ENCODE data around the gene IVD. TPM values are rescaled to one million over a fixed set of nuclear protein-coding genes. Genes with fewer than 3 reads are reported as not detected.
A peak's percentile ranks its signal among the peaks of the same experiment; 100 is the strongest.

IVD gene
- total and polyA plus RNA-seq, 2 donors (not counting 1 experiment from before 2014, with no cell fraction given), result 41.7 to 106 TPM

DNA sequence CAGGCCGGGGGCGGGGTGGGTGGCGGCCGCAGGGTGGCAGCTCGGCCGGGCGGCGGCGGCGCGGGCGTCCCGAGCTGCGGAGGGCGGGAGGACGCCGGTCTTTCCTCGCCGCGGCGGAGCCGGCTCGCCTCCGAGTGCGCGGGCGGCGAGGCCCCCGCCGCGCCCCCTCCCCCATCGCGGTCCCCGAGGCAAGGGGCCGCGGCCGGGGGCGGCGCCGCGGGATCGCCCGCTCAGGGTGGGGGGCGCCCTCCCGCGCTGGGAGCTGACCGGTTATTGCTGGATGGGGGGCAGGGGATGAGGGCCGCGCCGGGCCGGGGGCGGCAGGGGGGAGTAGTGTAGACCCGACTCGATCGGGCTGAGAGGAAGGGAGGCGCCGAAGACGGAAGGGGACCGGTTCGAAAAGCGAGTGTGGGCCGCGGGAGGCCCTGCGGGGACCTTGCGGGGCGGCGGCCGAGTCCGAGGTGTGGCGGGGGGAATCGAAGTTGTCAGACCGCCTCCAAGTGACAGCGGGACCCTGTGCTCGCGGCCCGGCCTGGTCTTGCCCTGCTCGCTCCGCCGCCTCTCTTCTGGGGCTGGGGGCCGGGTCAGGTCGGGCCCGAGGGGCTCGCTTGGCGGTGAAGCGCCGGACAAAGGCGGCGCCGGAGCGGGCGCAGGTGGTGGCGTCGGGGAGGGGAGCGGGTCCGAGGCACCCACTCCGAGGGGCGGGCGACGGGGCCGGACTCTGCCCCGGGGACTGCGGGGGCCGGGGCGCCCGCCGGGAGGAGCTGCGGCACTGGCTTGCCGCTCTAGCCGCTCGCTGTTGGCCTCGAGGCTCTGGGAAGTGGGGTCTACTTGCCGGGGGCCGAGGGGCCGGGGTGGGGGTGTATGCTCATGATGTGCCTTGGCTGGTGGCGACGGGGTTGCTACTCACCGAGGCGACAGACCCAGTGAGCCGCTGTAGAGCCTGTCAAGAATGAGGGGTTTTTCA lies 36.3 kb downstream of the IVD start:
- H4K20me1 ChIP-seq (ENCODE audit: control insufficient read depth, insufficient read depth, low read length, poor library complexity, severe bottlenecking), result peaks cover 53% of the 10 kb centered on the region
- H3K4me2 ChIP-seq (replicated peaks; ENCODE audit: low read depth, low read length, poor library complexity, severe bottlenecking), result peak overlapping the region; percentile 99
- peak overlapping the region; percentile 90 for H3K4me3 Mint-ChIP-seq
- H3K9me3 Mint-ChIP-seq (ENCODE audit: insufficient read depth), result no peaks in the 10 kb centered on the region
- H3K36me3 ChIP-seq (replicated peaks in 1 of 2; ENCODE audit: control extremely low read depth in 1 of 2, control insufficient read depth in 1 of 2, extremely low read depth in 1 of 2, insufficient read depth in 2 of 2, low read length in 1 of 2), result peaks cover 0 to 4% of the 10 kb centered on the region in 2 experiments
- ChIA-PET CTCF (interaction anchor here (1.0 to 1.4 kb wide), 4 partner anchors 8 to 253 kb away, joined by 3 to 4 read pairs (median 4); no protein-coding TSS in a partner anchor), POLR2A (interaction anchor here (0.6 kb wide), 1 partner anchor 1496 kb away, joined by 5 read pairs; no protein-coding TSS in a partner anchor)
- peak overlapping the region in 1 of 2 donors; percentile 48 for H3K27ac ChIP-seq (ENCODE audit: low read length in 2 of 2)
- peak overlapping the region; percentile 15 to 72 (median 59) for H3K4me3 ChIP-seq (ENCODE audit: control extremely low read depth in 1 of 5, extremely low read depth in 1 of 5, insufficient read depth in 1 of 5, low read depth in 2 of 5, low read length in 4 of 5)
- H3K4me1 Mint-ChIP-seq, result peaks cover 54% of the 10 kb centered on the region
- no peaks in the 10 kb centered on the region for H3K9me3 ChIP-seq (ENCODE audit: control extremely low read depth in 1 of 3, control insufficient read depth in 2 of 3, insufficient read depth in 1 of 3, low read length in 2 of 3)
- TF ChIP-seq, protein P1, sequence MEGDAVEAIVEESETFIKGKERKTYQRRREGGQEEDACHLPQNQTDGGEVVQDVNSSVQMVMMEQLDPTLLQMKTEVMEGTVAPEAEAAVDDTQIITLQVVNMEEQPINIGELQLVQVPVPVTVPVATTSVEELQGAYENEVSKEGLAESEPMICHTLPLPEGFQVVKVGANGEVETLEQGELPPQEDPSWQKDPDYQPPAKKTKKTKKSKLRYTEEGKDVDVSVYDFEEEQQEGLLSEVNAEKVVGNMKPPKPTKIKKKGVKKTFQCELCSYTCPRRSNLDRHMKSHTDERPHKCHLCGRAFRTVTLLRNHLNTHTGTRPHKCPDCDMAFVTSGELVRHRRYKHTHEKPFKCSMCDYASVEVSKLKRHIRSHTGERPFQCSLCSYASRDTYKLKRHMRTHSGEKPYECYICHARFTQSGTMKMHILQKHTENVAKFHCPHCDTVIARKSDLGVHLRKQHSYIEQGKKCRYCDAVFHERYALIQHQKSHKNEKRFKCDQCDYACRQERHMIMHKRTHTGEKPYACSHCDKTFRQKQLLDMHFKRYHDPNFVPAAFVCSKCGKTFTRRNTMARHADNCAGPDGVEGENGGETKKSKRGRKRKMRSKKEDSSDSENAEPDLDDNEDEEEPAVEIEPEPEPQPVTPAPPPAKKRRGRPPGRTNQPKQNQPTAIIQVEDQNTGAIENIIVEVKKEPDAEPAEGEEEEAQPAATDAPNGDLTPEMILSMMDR (IDR thresholded peaks at IDR 0.05), result peak; percentile 22
- no peak for TF ChIP-seq EZH2 (IDR thresholded peaks at IDR 0.05; ENCODE audit: borderline replicate concordance, insufficient read depth, low read depth, low read length, poor library complexity, severe bottlenecking)
- ATAC-seq (ENCODE audit: low read depth) (peak; percentile 2), DNase-seq (peak; percentile 46)
- peak overlapping the region; percentile 62 for H2AFZ ChIP-seq (ENCODE audit: insufficient read depth, low read depth, low read length, poor library complexity, severe bottlenecking)
- intact Hi-C loops (cut with micrococcal nuclease), result loop anchor here (5.0 kb wide), 4 partner anchors 35 to 150 kb away; partner anchors contain the start of genes CCDC32, IVD, KNL1 and RPUSD2
- H3K79me2 ChIP-seq (ENCODE audit: control insufficient read depth, insufficient read depth, low read length), result peaks cover 53% of the 10 kb centered on the region
- under 1% methylated on average over 107 of the region's 119 CpGs for WGBS (ENCODE audit: insufficient coverage)
- peaks cover 28 to 35% of the 10 kb centered on the region in 2 donors for H3K4me1 ChIP-seq (ENCODE audit: control insufficient read depth in 2 of 2, insufficient read depth in 2 of 2, low read length in 2 of 2)
- peak overlapping the region; percentile 73 for H3K9ac ChIP-seq (ENCODE audit: low read length)
- H3K27me3 Mint-ChIP-seq, result peaks cover 22% of the 10 kb centered on the region
- peak overlapping the region; percentile 73 for H3K27ac Mint-ChIP-seq
- H3K27me3 ChIP-seq (replicated peaks in 1 of 4; ENCODE audit: control extremely low read depth in 1 of 4, control insufficient read depth in 3 of 4, insufficient read depth in 4 of 4, low read length in 3 of 4), result peaks cover 0 to 26% (median 8%) of the 10 kb centered on the region in 4 experiments
